Measurements from ENCODE around the gene C19orf85. TPM values are rescaled to one million over a fixed set of nuclear protein-coding genes. Genes with fewer than 3 reads are reported as not detected.

The C19orf85 gene
- total and polyA plus RNA-seq, 4 donors = not detected

- WGBS = 29% methylated on average over 29 of the region's 29 CpGs
- peak in 1 of 2 donors; percentile 73 for TF ChIP-seq GABPA (IDR thresholded peaks at IDR 0.05 in 1 of 2, conservative IDR thresholded peaks at IDR 0.05 in 1 of 2)
- TF ChIP-seq NR2F2 (IDR thresholded peaks at IDR 0.05) = peak; percentile 83
- no peak for TF ChIP-seq FOXA1 (IDR thresholded peaks at IDR 0.05)
- peak; percentile 89 to 90 for TF ChIP-seq HNF4A (conservative IDR thresholded peaks at IDR 0.05)
- no peak for TF ChIP-seq EGR1 (IDR thresholded peaks at IDR 0.05; ENCODE audit: low read depth in 2 of 2)
- peak; percentile 39 for TF ChIP-seq YY1 (IDR thresholded peaks at IDR 0.05)
- peak; percentile 65 to 68 for TF ChIP-seq RXRA (IDR thresholded peaks at IDR 0.05)
- peak; percentile 72 to 81 for TF ChIP-seq RAD21 (IDR thresholded peaks at IDR 0.05)
- peak; percentile 88 for TF ChIP-seq SP1 (IDR thresholded peaks at IDR 0.05)
- TF ChIP-seq JUND (IDR thresholded peaks at IDR 0.05) = no peak
- no peak for TF ChIP-seq REST (IDR thresholded peaks at IDR 0.05)
- no peak for TF ChIP-seq ATF3 (IDR thresholded peaks at IDR 0.05)
- no peak for TF ChIP-seq FOXA2 (IDR thresholded peaks at IDR 0.05)
- TF ChIP-seq ZBTB33 (IDR thresholded peaks at IDR 0.05) = no peak
- TF ChIP-seq HNF4G (IDR thresholded peaks at IDR 0.05) = peak; percentile 65
- TF ChIP-seq CTCF (IDR thresholded peaks at IDR 0.05; ENCODE audit: low read depth, low read length, missing input control) = peak; percentile 97
- no peak for TF ChIP-seq TAF1 (conservative IDR thresholded peaks at IDR 0.05)
- peak; percentile 68 for TF ChIP-seq MAX (IDR thresholded peaks at IDR 0.05)
- peak overlapping the region; percentile 55 to 75 for H3K27ac ChIP-seq (ENCODE audit: low read depth in 1 of 2, low read length in 2 of 2)
- H3K9me3 ChIP-seq (ENCODE audit: control insufficient read depth in 4 of 4, low read length in 3 of 4) = no peaks in the 10 kb centered on the region
- H3K27me3 ChIP-seq (ENCODE audit: control insufficient read depth in 4 of 4, insufficient read depth in 4 of 4, low read length in 3 of 4) = no peaks in the 10 kb centered on the region
- H3K36me3 ChIP-seq (ENCODE audit: control insufficient read depth in 4 of 4, insufficient read depth in 3 of 4, low read depth in 1 of 4, low read length in 3 of 4) = no peaks in the 10 kb centered on the region
- peaks cover 6 to 21% (median 14%) of the 10 kb centered on the region in 4 donors for H3K4me1 ChIP-seq (ENCODE audit: control insufficient read depth in 4 of 4, insufficient read depth in 4 of 4, low read length in 3 of 4)
- DNase-seq (ENCODE audit: low spot score) = peak; percentile 89
- no peak overlapping the region for H3K4me3 ChIP-seq (ENCODE audit: low read depth in 1 of 3, low read length in 3 of 3)
- peak overlapping the region in 1 of 2 donors; percentile 0 for H3K9ac ChIP-seq (ENCODE audit: low read depth in 1 of 2, low read length in 2 of 2)
Measured at GRCh38 chr19:55467236-55468053, 2.9 kb upstream of the C19orf85 start.

Data from liver (tissue), 9 donors.